ENCODE measurements around the gene FCN1.

The FCN1 gene

DNA sequence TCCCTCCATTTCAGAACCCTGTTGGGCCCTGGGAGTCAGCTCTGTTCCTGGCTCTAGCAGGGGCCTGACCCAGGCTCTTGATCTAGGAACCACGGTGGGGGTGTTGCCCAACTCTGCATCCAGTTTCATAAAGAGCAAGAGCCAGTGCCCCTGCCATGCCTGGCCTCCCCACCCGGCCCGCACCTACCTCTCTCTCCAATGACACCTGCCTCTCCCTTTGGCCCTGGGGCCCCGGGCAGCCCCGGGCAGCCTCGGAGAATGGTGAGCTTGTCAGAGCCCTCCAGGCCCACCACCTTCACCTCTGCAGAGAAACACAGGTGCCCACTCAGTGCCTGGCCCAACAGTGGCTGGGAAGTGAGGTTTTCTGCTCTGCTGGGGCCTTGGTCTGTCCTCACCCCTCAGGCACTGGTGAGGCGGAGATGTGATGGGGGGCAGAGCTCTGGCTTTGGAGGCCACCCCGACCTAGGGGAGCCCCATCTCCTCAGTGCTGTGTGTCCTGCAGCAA lies 1.5 kb downstream of the FCN1 start:
- Histone ChIP-seq H3K9ac (ENCODE audit: low read length in 5 of 5) (no peak overlapping the region), H3K36me3 (ENCODE audit: control insufficient read depth in 5 of 5, insufficient read depth in 5 of 5, low read length in 5 of 5) (no peaks in the 10 kb centered on the region), H3K27ac (ENCODE audit: low read depth, low read length) (no peak overlapping the region), H3K27me3 (ENCODE audit: control insufficient read depth in 5 of 5, insufficient read depth in 4 of 5, low read length in 5 of 5) (peaks cover 0 to 7% (median 0%) of the 10 kb centered on the region in 5 donors), H3K4me3 (ENCODE audit: low read depth in 1 of 5, low read length in 5 of 5) (no peak overlapping the region), H3K4me1 (ENCODE audit: control insufficient read depth in 5 of 5, insufficient read depth in 5 of 5, low read length in 5 of 5) (peaks cover 2 to 12% (median 7%) of the 10 kb centered on the region in 5 donors), H3K9me3 (ENCODE audit: control insufficient read depth in 5 of 5, low read length in 5 of 5) (peaks cover 0 to 4% (median 3%) of the 10 kb centered on the region in 5 donors)

DNA sequence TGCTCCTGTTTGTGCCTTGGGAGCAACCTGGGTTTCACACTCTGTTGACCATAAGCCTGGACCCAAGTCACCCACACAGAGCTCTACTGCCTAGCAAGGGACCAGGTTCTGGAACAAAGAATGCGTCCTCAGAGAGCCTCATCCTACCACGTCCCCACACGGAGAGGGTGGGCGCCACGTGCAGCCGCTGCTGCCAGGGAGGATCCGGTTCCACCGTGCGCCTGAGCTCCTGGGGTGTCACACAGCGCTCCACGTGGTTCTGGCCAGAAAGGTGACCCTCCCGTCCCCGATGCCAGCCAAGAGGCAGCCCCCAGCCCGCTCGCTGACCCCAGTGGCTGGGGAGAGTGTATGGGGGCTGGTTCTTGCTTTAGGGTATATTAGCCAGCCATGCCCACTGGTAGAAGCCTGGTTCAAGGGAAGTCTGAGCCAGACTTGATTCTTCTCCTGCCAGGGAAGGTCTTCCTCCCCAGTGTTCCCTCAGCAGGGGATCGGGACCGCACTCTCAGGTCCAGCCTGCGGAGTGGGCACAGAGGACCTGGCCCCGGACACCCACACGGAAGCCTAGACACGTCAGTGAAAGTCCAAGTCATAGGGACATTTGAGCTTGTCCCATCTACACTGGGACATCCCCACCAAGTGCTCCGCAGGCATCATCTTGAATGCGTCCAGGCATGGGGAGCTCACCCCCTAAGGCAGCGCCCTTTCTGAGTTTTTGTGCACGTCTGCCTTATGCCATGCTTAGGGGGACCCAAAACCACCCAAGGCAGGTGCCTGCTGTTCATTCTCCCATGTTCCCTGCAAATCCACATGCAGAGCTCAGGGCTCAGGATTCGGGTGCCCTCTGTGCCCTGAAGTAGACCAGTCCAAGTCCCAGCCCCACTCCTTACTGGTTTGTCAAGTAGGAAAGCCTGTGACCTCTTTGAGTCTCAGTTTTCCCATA lies 2.4 kb downstream of the FCN1 start:
- Histone ChIP-seq H3K4me3 (ENCODE audit: low read depth in 1 of 5, low read length in 5 of 5) (no peak overlapping the region), H3K4me1 (ENCODE audit: control insufficient read depth in 5 of 5, insufficient read depth in 5 of 5, low read length in 5 of 5) (peaks cover 2 to 12% (median 7%) of the 10 kb centered on the region in 5 donors), H3K27ac (ENCODE audit: low read depth, low read length) (no peak overlapping the region), H3K27me3 (ENCODE audit: control insufficient read depth in 5 of 5, insufficient read depth in 4 of 5, low read length in 5 of 5) (peaks cover 0 to 7% (median 2%) of the 10 kb centered on the region in 5 donors), H3K9me3 (ENCODE audit: control insufficient read depth in 5 of 5, low read length in 5 of 5) (peaks cover 0 to 4% (median 3%) of the 10 kb centered on the region in 5 donors), H3K36me3 (ENCODE audit: control insufficient read depth in 5 of 5, insufficient read depth in 5 of 5, low read length in 5 of 5) (no peaks in the 10 kb centered on the region), H3K9ac (ENCODE audit: low read length in 5 of 5) (no peak overlapping the region)

DNA sequence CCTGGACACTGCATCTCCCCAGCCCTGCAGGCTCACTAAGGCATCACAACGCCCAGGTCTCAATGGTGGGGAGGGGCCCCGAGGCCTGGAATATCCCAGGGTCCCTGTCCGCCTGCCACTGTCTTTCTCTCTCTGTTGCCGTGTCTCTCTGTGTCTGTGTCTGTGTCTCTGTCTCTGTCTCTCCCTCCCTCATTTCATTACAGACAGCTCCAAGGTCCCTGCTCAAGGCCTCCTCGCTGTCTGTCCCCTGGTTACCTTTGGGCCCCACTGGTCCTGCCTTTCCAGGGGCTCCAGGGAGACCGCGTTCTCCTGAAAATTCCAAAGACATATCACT lies 3.2 kb downstream of the FCN1 start:
- peaks cover 2 to 12% (median 7%) of the 10 kb centered on the region in 5 donors for H3K4me1 ChIP-seq (ENCODE audit: control insufficient read depth in 5 of 5, insufficient read depth in 5 of 5, low read length in 5 of 5)
- H3K27me3 ChIP-seq (ENCODE audit: control insufficient read depth in 5 of 5, insufficient read depth in 4 of 5, low read length in 5 of 5) = peaks cover 0 to 7% (median 2%) of the 10 kb centered on the region in 5 donors
- peaks cover 0 to 3% (median 0%) of the 10 kb centered on the region in 5 donors for H3K9me3 ChIP-seq (ENCODE audit: control insufficient read depth in 5 of 5, low read length in 5 of 5)
- H3K4me3 ChIP-seq (ENCODE audit: low read depth in 1 of 5, low read length in 5 of 5) = no peak overlapping the region
- H3K9ac ChIP-seq (ENCODE audit: low read length in 5 of 5) = no peak overlapping the region
- no peak overlapping the region for H3K27ac ChIP-seq (ENCODE audit: low read depth, low read length)
- H3K36me3 ChIP-seq (ENCODE audit: control insufficient read depth in 5 of 5, insufficient read depth in 5 of 5, low read length in 5 of 5) = no peaks in the 10 kb centered on the region

DNA sequence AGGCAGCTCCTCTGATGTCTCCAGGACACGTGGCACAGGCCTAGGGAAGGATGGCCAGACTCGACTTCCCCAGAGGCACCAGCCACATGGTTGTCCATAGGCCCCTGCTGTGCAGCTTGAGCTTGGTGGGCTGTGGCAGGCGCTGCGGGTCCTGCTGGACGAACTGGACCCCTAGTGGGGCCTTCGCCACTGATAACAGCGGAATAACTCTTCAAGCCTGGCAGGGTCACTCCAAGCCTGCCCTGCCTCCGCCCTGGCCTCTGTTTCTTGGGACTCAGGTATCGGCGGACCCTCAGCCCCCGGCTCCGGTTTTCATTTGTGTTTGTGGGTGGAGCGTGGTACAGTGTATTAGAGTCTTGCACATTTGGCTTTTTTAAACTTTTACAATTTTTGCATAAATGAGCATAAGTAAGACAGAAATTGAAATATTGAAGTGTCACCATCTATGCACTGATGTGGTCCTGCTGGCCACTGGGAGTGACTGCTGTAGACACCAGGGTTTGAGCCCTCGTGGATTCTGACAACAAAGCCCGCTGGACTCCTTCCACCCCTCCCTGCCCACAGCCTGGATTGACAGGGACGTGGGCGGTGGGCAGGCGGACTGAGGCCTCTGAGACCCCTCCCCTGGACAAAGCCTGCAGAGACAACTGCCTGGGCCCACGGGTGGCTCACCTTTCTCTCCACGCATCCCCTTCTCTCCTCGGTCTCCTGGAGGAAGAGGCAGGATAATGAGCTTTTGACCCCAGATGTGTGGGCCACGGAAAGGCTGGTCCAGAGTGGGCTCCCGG lies 3.8 kb downstream of the FCN1 start:
- H3K4me3 ChIP-seq (ENCODE audit: low read depth in 1 of 5, low read length in 5 of 5) = no peak overlapping the region
- H3K9ac ChIP-seq (ENCODE audit: low read length in 5 of 5) = no peak overlapping the region
- H3K27ac ChIP-seq (ENCODE audit: low read depth, low read length) = no peak overlapping the region
- H3K27me3 ChIP-seq (ENCODE audit: control insufficient read depth in 5 of 5, insufficient read depth in 4 of 5, low read length in 5 of 5) = peaks cover 0 to 7% (median 2%) of the 10 kb centered on the region in 5 donors
- no peaks in the 10 kb centered on the region for H3K36me3 ChIP-seq (ENCODE audit: control insufficient read depth in 5 of 5, insufficient read depth in 5 of 5, low read length in 5 of 5)
- H3K9me3 ChIP-seq (ENCODE audit: control insufficient read depth in 5 of 5, low read length in 5 of 5) = no peaks in the 10 kb centered on the region
- H3K4me1 ChIP-seq (ENCODE audit: control insufficient read depth in 5 of 5, insufficient read depth in 5 of 5, low read length in 5 of 5) = peaks cover 2 to 12% (median 7%) of the 10 kb centered on the region in 5 donors

DNA sequence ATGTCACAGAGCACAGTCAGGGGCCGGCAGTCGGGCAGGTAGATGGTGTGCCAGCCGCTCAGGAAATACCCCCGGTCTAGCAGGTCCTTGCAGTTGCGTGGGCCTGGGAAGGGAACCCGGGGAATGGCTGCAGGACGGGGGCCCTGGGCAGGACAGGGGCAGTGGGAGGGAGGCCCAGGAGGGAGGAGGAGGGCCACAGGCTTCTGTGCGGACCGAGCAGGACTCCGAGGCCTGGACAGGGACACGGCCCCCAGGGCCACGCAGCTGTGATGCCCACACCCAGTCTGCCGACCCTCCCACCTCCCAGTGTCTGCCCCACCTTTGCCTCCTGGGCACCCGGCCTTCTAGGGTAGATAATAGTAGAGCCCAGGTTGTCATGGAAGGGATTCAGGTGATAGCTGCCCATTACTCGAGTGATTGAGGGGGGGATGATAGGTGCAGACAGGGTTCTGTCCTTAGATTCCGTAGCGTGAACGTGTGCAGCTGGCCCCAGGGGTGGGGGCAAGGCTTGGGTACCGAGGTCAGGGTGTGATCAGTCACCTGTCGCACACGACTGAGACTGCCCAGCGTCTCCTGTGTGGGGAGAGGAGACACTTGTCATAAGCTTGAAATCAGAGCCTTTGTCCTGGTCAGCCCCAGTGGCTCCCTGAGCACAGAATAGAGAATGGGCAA lies 4.5 kb downstream of the FCN1 start:
- no peaks in the 10 kb centered on the region for H3K36me3 ChIP-seq (ENCODE audit: control insufficient read depth in 5 of 5, insufficient read depth in 5 of 5, low read length in 5 of 5)
- no peak overlapping the region for H3K9ac ChIP-seq (ENCODE audit: low read length in 5 of 5)
- H3K4me3 ChIP-seq (ENCODE audit: low read depth in 1 of 5, low read length in 5 of 5) = no peak overlapping the region
- H3K9me3 ChIP-seq (ENCODE audit: control insufficient read depth in 5 of 5, low read length in 5 of 5) = no peaks in the 10 kb centered on the region
- peaks cover 2 to 12% (median 7%) of the 10 kb centered on the region in 5 donors for H3K4me1 ChIP-seq (ENCODE audit: control insufficient read depth in 5 of 5, insufficient read depth in 5 of 5, low read length in 5 of 5)
- no peak overlapping the region for H3K27ac ChIP-seq (ENCODE audit: low read depth, low read length)
- H3K27me3 ChIP-seq (ENCODE audit: control insufficient read depth in 5 of 5, insufficient read depth in 4 of 5, low read length in 5 of 5) = peaks cover 0 to 7% (median 2%) of the 10 kb centered on the region in 5 donors

DNA sequence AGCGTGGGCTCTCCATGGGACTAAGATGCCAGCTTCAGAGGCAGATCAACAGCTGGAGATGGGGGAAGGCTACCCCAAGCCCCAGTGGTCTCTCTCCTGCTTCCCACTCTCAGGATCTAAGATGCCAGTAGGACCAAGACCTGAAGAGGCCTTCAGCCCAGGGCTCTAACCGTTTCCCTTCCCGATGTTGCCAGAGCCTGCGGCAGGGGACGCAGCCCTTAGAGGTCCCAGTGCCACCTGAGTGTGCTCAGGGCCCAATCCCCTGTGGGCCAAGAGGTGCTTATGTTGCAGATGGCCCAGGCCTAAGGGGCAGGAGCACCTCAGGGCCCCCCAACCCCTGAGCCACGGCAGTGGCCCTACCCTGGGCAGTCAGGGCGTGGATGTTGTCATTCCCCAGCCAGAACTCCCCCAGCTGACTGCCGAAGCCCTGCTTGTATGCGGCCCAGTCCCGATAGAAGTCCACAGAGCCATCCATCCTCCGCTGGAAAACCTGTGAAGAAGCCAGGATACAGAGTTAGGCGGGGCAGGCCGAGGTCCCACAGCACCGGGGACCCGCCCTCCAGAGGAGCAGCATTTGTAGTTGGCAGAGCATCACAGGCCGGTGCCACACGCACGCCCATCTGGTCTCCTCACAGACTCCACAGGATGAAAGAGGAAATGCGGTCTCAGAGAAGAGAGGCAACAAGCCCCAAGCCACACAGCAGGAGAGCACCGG lies 5.4 kb downstream of the FCN1 start:
- Histone ChIP-seq H3K9ac (ENCODE audit: low read length in 5 of 5) (no peak overlapping the region), H3K4me3 (ENCODE audit: low read depth in 1 of 5, low read length in 5 of 5) (no peak overlapping the region), H3K36me3 (ENCODE audit: control insufficient read depth in 5 of 5, insufficient read depth in 5 of 5, low read length in 5 of 5) (no peaks in the 10 kb centered on the region), H3K4me1 (ENCODE audit: control insufficient read depth in 5 of 5, insufficient read depth in 5 of 5, low read length in 5 of 5) (peaks cover 0 to 4% (median under 1%) of the 10 kb centered on the region in 5 donors), H3K9me3 (ENCODE audit: control insufficient read depth in 5 of 5, low read length in 5 of 5) (no peaks in the 10 kb centered on the region), H3K27ac (ENCODE audit: low read depth, low read length) (no peak overlapping the region), H3K27me3 (ENCODE audit: control insufficient read depth in 5 of 5, insufficient read depth in 4 of 5, low read length in 5 of 5) (peaks cover 0 to 7% (median 2%) of the 10 kb centered on the region in 5 donors)

DNA sequence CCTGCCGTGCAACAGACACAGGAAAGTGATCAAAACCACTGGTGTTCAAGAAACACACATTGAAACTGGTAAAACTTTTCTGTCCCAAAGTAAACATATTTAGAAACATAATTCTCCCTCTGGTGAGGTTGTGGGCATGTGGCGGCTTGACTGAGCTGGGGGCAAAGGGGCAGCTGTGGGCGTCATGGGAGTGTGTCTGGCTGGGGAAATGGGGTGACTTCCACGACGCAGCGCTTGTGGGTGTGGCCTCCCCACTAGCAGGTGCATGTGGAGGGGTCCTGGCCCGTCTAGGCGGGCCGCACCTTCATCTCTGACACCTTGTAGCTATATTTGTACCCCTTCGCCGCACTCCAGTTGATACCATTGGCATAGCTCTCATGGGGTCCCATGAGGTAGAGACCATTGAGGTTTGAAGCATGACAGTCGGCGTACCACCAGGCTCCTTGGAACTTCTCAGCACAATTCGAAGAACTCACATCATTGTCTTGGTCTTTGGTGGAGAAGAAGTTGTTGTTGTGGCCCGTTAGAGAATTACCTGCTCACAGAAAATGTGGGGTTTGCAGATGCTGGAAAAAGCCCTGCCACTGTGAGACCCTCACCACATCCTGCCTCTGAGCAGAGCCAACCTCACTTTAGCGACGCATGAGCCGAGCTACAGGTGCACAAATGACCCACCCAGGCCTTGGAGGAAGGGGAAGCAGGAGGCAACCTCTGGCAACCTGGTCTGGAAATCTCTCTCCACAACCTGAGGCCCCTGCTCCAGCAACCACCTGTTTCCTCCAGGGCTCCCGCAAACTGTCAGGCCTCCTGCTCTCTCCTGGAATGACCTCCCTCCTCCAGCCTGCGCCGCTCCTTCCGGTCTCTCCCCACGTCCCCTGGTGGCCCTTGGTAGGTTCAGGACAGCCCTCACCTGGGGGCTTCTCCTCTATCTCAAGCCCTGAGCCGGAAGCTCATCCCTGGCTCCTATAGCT lies 7.9 kb downstream of the FCN1 start:
- Histone ChIP-seq H3K27me3 (ENCODE audit: control insufficient read depth in 5 of 5, insufficient read depth in 4 of 5, low read length in 5 of 5) (peaks cover 0 to 7% (median 2%) of the 10 kb centered on the region in 5 donors), H3K9me3 (ENCODE audit: control insufficient read depth in 5 of 5, low read length in 5 of 5) (no peaks in the 10 kb centered on the region), H3K27ac (ENCODE audit: low read depth, low read length) (no peak overlapping the region), H3K4me3 (ENCODE audit: low read depth in 1 of 5, low read length in 5 of 5) (no peak overlapping the region), H3K36me3 (ENCODE audit: control insufficient read depth in 5 of 5, insufficient read depth in 5 of 5, low read length in 5 of 5) (no peaks in the 10 kb centered on the region), H3K4me1 (ENCODE audit: control insufficient read depth in 5 of 5, insufficient read depth in 5 of 5, low read length in 5 of 5) (no peaks in the 10 kb centered on the region), H3K9ac (ENCODE audit: low read length in 5 of 5) (no peak overlapping the region)

DNA sequence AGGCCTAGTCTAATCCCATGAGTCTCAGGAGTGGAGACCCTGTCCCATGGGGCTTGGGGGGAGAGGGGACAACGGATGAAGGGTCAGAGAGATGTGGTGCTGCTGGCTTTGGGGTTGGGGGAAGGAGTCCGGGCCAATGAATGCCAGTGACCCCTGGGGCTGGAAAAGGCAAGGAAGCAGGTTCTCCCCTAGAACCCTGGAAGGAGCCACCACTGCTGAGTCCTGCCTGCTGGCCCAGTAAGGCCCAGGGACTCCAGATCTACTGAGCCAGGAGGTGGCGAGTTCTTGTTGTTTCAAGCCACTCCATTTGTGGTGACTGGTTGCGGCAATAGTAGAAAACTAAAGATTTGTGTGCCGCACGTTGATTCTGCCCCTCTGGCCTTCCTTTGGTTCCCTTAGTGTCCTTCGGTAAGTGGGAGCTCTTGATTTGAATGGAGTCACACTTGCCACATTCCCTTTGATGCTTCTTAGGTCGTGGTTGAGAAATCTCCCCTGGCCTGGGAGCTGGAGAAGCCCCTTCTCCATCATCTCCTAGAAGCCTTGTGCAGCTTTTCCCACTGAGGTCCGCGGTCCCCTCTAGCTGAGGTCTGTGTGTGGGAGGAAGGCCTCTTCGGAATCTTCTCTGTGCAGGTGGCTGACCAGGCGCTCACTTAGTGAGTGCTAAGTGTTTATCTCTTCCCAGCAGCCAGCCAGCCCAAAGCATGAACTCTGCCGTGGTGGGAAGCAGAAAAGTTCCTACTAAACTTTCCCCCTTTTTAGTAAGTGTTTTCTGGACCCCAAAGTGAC lies 9.0 kb downstream of the FCN1 start:
- H3K4me3 ChIP-seq (ENCODE audit: low read depth in 1 of 5, low read length in 5 of 5) = no peak overlapping the region
- H3K4me1 ChIP-seq (ENCODE audit: control insufficient read depth in 5 of 5, insufficient read depth in 5 of 5, low read length in 5 of 5) = no peaks in the 10 kb centered on the region
- H3K9ac ChIP-seq (ENCODE audit: low read length in 5 of 5) = no peak overlapping the region
- H3K27me3 ChIP-seq (ENCODE audit: control insufficient read depth in 5 of 5, insufficient read depth in 4 of 5, low read length in 5 of 5) = peaks cover 0 to 7% (median 0%) of the 10 kb centered on the region in 5 donors
- H3K36me3 ChIP-seq (ENCODE audit: control insufficient read depth in 5 of 5, insufficient read depth in 5 of 5, low read length in 5 of 5) = no peaks in the 10 kb centered on the region
- no peak overlapping the region for H3K27ac ChIP-seq (ENCODE audit: low read depth, low read length)
- H3K9me3 ChIP-seq (ENCODE audit: control insufficient read depth in 5 of 5, low read length in 5 of 5) = no peaks in the 10 kb centered on the region
